GM18870 (cell line): ENCODE results near the gene VGLL4.
"Not testable (repeated sequence)": the region's sequence is repeated elsewhere in the genome, so short reads cannot be mapped to it uniquely, and the experiment has no call there.

ENCODE experiments used
- ATAC-seq: cut with Tn5 transposase; IDR thresholded peaks from one replicate; pipeline ENCODE4 v1.9.1; 2021; ENCODE audit warnings: moderate library complexity; ENCODE audit not compliant: unreplicated experiment

The VGLL4 gene

GRCh38 chr3:11643605-11644087 is at the start of gene VGLL4:
Gene VGLL4, minus strand, starts transcription at chr3:11643915. Its CDS starts 397 bp downstream, at chr3:11643518.
- ATAC-seq, result no peak

DNA sequence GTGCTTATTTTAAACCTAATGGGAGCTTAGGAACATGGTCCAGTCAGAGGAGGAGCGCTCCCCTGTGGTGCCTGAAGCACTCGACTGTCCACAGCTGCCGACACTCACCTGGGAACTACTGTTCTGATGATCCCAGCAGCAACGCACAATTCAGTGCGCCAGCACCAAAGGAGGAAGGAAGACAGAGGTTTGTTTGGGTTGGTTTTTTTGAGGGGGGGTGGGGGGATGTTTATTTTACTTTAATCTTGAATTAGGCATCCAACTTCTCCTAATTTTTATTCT is 48.8 kb upstream of the VGLL4 start:
- no peak for ATAC-seq

GRCh38 chr3:11691767-11692531 is 48.2 kb upstream of the VGLL4 start:
- ATAC-seq, result no peak

DNA sequence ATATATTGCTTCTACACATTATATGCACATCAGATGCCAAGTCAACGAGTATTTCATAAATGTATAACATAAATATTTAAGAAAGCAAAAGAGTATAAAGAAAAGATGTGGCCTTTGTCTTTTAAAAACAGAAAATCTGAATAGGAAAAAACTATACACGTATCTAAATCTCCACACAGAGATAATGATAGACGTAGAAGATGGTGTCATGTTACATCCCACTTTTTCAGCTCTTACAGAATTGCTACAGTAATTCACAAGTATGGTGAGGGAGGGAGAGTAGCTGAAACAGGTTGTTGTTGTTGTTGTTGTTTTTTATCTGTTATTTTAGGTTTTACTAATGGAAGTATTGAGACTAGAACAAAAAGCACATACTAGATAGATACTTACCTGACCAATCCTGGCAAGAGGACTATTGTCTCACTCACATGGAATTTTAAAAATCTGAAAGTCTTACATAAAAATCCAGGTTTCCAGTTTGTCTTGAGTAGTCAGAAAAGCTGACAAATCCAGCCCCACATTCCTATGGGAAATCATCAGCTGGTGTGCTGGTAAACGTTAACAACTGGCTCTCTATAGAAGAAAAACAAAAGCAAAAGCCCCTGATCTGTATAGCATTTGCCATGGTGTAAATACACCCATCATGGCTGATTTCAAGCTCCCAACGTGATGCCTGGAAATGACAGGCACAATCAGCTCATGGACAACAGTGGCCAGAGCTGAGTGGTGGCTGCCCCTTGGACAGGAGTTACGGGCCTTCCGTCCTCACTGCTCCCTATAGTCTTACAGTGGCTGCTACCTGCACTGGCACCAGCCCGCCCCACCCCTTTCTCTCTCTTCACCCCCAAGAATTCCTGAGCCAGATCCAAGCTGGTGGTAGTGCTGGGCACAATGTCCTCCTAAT is 47.4 kb upstream of the VGLL4 start:
- ATAC-seq, result no peak

DNA sequence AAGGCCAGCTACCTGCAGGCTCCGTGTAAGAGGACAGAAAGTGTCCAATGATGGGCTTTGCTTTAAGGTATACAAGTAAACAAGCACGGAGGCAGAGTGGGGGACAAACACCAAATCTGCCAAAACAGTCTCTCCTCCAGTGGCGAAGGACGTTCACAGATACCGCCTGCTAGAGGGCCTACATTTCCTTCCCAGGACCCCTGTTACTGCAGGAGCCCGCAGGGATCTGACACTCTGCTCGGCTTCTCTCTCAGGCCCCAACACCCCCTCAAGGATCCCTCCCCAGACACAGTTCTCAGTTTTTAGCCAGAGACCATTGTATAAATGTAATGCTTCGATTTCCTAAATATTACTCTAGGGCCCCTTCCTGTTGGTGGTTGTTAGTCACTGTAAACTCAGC is 46.0 kb upstream of the VGLL4 start:
- no peak for ATAC-seq

- ATAC-seq, result not testable (repeated sequence)
Observed at GRCh38 chr3:11684980-11685379, 41.3 kb upstream of the VGLL4 start.

GRCh38 chr3:11680509-11680908 is 36.8 kb upstream of the VGLL4 start:
- no peak for ATAC-seq

DNA sequence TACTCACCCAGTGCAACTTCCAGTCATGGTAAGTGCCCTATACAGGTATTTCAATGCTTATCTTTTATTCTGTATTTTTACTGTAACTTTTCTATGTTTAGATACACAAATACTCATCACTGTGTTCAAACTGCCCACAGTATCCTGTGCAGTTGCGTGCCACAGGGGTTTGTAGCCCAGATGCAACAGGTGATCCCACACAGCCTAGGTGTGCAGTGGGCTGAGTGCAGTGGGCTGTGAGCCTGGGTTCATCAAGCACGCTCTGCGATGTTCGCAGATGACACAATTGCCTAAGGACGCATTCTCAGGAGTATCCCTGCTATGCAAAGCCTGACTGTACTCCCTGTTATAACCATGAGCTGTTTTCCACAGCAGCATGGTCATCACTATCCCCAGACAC is 36.2 kb upstream of the VGLL4 start:
- ATAC-seq, result no peak

DNA sequence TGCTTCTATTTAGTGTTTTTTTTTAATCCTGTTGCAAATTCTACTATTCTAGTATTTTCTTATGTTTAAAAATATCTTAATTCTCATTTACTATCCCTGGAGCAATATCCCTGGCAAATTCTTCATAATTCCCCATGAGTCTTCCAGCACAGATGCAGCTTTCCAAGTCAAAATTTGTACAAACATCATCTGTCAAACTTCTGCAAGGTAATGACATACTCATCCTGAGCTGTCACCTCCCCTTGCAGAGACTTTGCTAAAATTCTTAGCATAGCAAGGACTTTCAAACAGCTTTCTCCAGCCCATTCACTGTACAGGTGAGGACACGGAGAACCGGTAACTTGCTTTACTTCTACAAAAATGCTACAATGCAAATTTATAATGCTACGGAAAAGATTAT is 28.6 kb upstream of the VGLL4 start:
- no peak for ATAC-seq

GRCh38 chr3:11671648-11672100 is 28.0 kb upstream of the VGLL4 start:
- no peak for ATAC-seq

- ATAC-seq, result no peak
Observed at GRCh38 chr3:11668243-11669235, 24.8 kb upstream of the VGLL4 start.

GRCh38 chr3:11665331-11665730 is 21.6 kb upstream of the VGLL4 start:
- ATAC-seq, result no peak

DNA sequence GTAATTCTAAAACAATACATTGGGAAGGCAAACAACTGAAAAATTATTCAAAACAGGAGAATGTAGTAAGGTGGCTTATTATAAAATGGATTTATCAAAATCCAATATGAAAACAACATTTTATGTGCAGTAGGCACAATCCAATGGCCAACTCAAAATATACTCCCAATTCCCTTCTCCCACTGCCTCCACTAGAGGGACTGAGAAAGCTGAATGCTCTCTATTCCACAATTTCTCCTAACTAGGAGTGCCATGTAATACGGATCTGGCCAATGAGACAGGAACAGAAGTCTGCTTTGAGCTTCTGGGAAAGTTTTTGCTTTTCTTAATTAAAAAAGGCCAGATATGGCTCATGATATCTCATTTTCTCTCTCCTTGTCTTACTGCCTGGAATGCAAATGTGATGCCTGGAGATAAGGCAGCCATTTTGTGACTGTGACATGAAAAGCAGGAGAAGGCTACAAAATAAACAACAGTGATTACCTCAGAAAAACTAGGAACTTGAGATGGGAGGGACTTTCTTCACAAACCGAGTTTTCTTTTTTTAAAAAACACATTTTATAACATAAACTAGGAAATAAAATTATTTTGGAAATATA is 18.8 kb upstream of the VGLL4 start:
- ATAC-seq, result no peak

- ATAC-seq, result no peak
Observed at GRCh38 chr3:11661827-11662226, 18.1 kb upstream of the VGLL4 start.

- no peak for ATAC-seq
Observed at GRCh38 chr3:11661052-11661656, 17.4 kb upstream of the VGLL4 start.

DNA sequence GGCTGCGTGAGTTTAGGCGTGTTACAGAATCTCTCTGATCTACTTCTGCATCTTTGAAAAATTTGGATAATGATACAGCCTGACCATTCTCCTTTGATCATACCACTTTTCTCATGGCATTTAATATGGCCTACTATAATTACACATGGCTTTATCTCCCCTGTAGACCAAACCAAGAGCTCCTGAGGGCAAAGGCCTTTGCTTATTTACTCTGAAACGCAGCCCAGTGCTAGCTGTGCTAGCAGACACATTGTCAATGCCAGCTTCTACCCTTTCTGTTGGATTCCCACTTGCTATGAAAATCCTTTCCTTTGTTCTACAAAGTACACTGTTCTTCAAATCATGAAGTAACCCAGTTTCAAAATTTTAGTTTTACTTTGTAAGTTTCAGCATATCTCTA is 16.5 kb upstream of the VGLL4 start:
- no peak for ATAC-seq

DNA sequence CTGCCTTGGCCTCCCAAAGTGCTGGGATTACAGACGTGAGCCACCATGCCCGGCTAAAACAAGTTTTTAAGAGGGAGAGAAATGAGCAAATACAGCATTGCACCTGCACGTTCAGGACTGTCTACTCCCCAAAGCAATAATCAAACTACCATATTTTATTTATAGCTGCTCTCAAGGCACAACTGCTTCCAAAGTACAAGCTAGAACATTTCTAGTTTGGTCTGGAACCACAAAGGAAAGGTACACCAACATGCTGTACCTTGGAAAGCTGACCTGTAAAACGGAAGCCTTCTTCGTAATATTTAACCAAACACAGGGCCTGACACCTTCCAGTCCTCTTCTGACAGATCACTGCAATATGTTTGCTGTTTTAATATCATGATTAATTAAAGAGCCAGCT is 14.5 kb upstream of the VGLL4 start:
- ATAC-seq, result no peak

DNA sequence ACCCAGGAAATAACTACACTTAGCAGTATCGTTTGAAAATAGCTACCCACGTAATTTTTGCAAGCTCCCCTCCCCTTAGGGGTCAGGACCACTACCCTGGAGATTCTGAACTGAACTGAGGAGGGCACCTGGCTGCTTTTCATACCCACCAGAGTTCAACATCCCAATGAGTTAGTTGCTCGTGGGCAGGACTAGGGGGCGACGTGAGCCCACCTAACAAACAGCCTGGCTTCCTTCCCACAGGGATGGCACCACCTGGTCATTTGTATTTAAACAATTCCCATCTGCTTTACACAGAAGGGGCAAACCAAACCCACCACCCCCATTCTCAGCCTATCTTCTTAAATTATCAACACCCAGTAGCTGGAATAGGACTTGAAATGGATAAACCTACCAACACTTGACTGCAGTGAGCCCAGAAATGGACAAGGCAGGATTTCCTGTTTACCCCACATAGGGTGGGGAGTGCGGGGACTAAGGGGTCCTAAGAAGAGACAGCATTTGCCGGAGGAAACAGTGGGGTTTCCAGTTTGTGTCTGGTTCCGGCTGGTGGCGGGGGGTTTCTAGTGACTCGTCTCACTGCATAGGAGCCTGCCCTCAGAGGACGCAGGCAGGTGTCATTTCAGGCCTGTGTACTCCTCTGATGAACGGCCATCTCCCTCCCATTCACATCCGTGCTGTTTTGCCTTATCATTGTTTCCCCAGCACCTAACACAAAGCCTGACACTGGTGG is 11.6 kb upstream of the VGLL4 start:
- no peak for ATAC-seq

- no peak for ATAC-seq
Observed at GRCh38 chr3:11654166-11654565, 10.5 kb upstream of the VGLL4 start.
